ENCODE results near the gene ERO1B. TPM values are rescaled to one million over a fixed set of nuclear protein-coding genes. Genes with fewer than 3 reads are reported as not detected.

ERO1B gene
- total RNA-seq, 2 donors from 2014 or later: 4.9 to 5.6 TPM

DNA sequence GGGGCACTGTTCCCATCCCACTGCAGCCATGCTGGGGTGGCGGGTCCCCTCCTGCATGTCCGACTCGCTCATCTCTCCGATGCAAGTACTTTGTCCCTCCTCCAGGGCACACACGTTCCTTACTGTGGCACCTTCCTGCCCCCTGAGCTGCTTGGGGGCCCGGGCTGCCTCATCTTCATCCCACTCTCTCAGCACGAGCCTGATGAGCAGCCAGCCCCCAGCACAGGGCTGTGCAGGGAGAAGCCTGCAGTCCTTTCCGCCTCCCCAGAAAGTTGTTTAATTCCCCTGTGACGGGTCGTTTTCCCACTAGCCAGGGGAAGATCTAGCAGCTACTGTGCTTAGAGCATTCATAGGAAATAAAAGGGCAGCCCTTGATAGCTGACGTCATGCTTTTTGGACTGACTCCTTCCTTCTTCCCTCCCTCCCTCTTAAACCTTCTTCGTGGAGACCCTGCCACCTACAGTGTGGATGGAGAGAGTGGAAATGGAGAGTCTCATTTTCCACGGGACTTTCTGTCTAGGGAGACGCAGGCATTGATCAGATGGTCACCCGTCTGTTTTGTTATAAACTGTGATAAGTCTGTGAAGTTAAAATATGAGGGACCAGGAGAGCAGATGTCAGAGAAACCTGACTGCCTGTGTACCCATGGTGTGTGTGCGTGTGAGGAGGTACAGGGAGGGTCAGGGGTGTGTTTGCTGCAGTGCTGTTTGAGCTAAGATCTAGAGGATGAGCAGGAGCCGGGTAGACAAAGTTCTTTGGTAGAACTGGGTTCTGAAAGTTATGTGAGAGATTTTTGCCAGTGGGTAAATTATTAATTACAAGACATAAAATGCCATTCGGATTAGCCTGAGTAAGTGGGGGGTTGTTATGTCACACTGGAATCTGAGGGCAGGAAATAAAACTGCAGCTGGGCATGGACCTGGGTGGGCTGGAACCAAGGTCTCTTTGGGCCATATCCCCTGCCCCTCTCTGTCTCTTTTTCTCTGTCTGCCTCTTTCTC is 105.1 kb downstream of the ERO1B start:
- DNase-seq: no peak
- 90 to 91% methylated on average over 11 to 18 of the region's 18 CpGs for WGBS, 2 experiments (ENCODE audit: insufficient coverage in 1 of 2, insufficient read length in 1 of 2)
- no peaks in the 10 kb centered on the region for H3K27me3 ChIP-seq (ENCODE audit: control insufficient read depth, insufficient read depth, low read length, poor library complexity, severe bottlenecking)
- H3K36me3 Mint-ChIP-seq (ENCODE audit: low read depth): no peaks in the 10 kb centered on the region
- peaks cover 14% of the 10 kb centered on the region for H3K4me1 ChIP-seq (ENCODE audit: control insufficient read depth, insufficient read depth, low read length)
- H3K4me1 Mint-ChIP-seq: peaks cover 28% of the 10 kb centered on the region
- no peak overlapping the region for H3K9ac ChIP-seq (ENCODE audit: extremely low read depth, low read length, poor library complexity, severe bottlenecking)
- no peaks in the 10 kb centered on the region for H3K9me3 Mint-ChIP-seq
- no peaks in the 10 kb centered on the region for H3K36me3 ChIP-seq (ENCODE audit: control insufficient read depth, insufficient read depth, low read length)
- H3K27me3 Mint-ChIP-seq (ENCODE audit: insufficient read depth): no peaks in the 10 kb centered on the region
- H3K9me3 ChIP-seq (ENCODE audit: control insufficient read depth, low read length): no peaks in the 10 kb centered on the region
- no peak overlapping the region for H3K27ac Mint-ChIP-seq
- H3K4me3 ChIP-seq (ENCODE audit: low read length): no peak overlapping the region
- no peak overlapping the region for H3K4me3 Mint-ChIP-seq
- H3K27ac ChIP-seq (ENCODE audit: low read depth, low read length): no peak overlapping the region
- TF ChIP-seq, protein P1, sequence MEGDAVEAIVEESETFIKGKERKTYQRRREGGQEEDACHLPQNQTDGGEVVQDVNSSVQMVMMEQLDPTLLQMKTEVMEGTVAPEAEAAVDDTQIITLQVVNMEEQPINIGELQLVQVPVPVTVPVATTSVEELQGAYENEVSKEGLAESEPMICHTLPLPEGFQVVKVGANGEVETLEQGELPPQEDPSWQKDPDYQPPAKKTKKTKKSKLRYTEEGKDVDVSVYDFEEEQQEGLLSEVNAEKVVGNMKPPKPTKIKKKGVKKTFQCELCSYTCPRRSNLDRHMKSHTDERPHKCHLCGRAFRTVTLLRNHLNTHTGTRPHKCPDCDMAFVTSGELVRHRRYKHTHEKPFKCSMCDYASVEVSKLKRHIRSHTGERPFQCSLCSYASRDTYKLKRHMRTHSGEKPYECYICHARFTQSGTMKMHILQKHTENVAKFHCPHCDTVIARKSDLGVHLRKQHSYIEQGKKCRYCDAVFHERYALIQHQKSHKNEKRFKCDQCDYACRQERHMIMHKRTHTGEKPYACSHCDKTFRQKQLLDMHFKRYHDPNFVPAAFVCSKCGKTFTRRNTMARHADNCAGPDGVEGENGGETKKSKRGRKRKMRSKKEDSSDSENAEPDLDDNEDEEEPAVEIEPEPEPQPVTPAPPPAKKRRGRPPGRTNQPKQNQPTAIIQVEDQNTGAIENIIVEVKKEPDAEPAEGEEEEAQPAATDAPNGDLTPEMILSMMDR (conservative IDR thresholded peaks at IDR 0.05): no peak

DNA sequence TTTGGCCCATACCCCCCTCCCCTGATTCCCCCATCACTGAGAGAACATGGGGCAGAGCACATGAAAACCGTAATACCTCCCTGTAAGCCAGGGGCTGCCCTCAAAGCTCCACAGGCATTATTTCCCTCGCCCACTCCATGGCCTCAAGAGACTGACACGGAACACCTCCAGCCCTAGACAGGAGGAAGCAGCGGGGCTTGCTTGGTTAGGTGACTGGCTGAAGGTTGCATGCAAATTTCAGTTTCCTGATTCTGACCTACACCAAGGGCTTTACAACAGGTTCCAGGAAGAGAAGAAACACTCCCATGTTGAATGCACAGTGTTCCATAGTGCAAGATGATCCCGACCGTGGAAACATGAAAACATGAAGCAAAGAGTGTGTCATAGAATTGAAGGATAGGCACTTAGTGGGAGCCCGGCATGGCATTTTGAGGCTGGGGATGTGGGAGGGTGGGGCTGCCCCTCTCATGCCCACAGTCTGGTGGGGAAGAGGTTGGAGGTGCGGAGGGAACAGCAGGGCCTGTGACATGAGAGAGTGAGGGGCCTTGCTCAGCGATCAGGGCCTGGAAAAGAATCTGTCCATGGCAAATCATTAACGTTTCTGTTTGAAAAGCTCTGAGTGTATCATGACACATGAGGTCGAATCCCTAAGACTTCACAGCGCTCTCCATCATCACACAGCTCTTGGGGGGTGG is 106.0 kb downstream of the ERO1B start:
- no peaks in the 10 kb centered on the region for H3K27me3 ChIP-seq (ENCODE audit: control insufficient read depth, insufficient read depth, low read length, poor library complexity, severe bottlenecking)
- peaks cover 14% of the 10 kb centered on the region for H3K4me1 ChIP-seq (ENCODE audit: control insufficient read depth, insufficient read depth, low read length)
- no peak overlapping the region for H3K9ac ChIP-seq (ENCODE audit: extremely low read depth, low read length, poor library complexity, severe bottlenecking)
- H3K36me3 Mint-ChIP-seq (ENCODE audit: low read depth): no peaks in the 10 kb centered on the region
- DNase-seq: no peak
- H3K27me3 Mint-ChIP-seq (ENCODE audit: insufficient read depth): no peaks in the 10 kb centered on the region
- H3K27ac Mint-ChIP-seq: no peak overlapping the region
- no peak overlapping the region for H3K27ac ChIP-seq (ENCODE audit: low read depth, low read length)
- H3K36me3 ChIP-seq (ENCODE audit: control insufficient read depth, insufficient read depth, low read length): no peaks in the 10 kb centered on the region
- no peak overlapping the region for H3K4me3 ChIP-seq (ENCODE audit: low read length)
- H3K9me3 ChIP-seq (ENCODE audit: control insufficient read depth, low read length): no peaks in the 10 kb centered on the region
- 91 to 96% methylated on average over 9 to 12 of the region's 12 CpGs for WGBS, 2 experiments (ENCODE audit: insufficient coverage in 1 of 2, insufficient read length in 1 of 2)
- no peaks in the 10 kb centered on the region for H3K9me3 Mint-ChIP-seq
- TF ChIP-seq, protein P1 (conservative IDR thresholded peaks at IDR 0.05): no peak
- H3K4me3 Mint-ChIP-seq: no peak overlapping the region
- peaks cover 28% of the 10 kb centered on the region for H3K4me1 Mint-ChIP-seq

DNA sequence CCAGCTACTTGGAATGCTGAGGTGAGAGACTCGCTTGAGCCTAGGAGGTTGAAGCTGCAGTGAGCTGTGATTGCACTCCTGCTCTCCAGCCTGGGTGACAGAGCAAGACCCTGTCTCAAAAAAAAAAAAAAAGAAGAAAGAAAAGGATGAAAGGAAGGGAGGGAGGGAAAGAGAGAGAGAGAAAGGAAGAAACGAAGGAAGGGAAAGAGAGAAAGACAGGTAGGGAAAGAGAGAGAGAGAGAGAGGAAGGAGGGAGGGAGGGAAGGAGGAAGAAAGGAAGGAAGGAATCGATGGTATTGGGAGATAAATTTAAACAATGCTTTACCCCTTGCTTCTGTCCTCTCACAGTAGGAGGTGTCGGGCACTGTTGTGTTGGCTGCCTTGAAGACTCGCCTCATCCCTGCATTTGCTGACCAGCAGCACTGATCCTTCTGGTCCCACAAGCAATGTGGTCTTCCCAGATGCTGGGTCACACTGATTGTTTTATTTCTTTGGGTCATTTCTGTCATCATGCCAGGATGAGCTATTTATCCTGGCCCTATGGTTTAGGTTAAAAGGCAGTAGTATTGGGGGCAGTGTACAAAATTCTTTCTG is 108.5 kb downstream of the ERO1B start:
- peak overlapping the region; percentile 14 for H3K27ac Mint-ChIP-seq
- H3K4me3 ChIP-seq (ENCODE audit: low read length): peak overlapping the region; percentile 41

More for the DNA sequence above, 108.5 kb downstream of the ERO1B start:
- H3K36me3 ChIP-seq (ENCODE audit: control insufficient read depth, insufficient read depth, low read length): no peaks in the 10 kb centered on the region
- peak; percentile 70 for DNase-seq
- H3K9me3 ChIP-seq (ENCODE audit: control insufficient read depth, low read length): no peaks in the 10 kb centered on the region
- peaks cover 26% of the 10 kb centered on the region for H3K4me1 Mint-ChIP-seq
- TF ChIP-seq, protein P1 (conservative IDR thresholded peaks at IDR 0.05): no peak
- peaks cover 14% of the 10 kb centered on the region for H3K4me1 ChIP-seq (ENCODE audit: control insufficient read depth, insufficient read depth, low read length)
- H3K4me3 Mint-ChIP-seq: no peak overlapping the region
- H3K9me3 Mint-ChIP-seq: no peaks in the 10 kb centered on the region
- no peaks in the 10 kb centered on the region for H3K27me3 Mint-ChIP-seq (ENCODE audit: insufficient read depth)
- H3K36me3 Mint-ChIP-seq (ENCODE audit: low read depth): no peaks in the 10 kb centered on the region
- 48 to 59% methylated on average over 4 to 5 of the region's 5 CpGs for WGBS, 2 experiments (ENCODE audit: insufficient coverage in 1 of 2, insufficient read length in 1 of 2)
- no peak overlapping the region for H3K9ac ChIP-seq (ENCODE audit: extremely low read depth, low read length, poor library complexity, severe bottlenecking)
- no peaks in the 10 kb centered on the region for H3K27me3 ChIP-seq (ENCODE audit: control insufficient read depth, insufficient read depth, low read length, poor library complexity, severe bottlenecking)
- no peak overlapping the region for H3K27ac ChIP-seq (ENCODE audit: low read depth, low read length)
